GM19463 (cell line): Measurements from ENCODE around the gene PVALB.

Experiments
- ATAC-seq: cut with Tn5 transposase; IDR thresholded peaks from one replicate; pipeline ENCODE4 v1.9.1; 2021; ENCODE audit warnings: mild to moderate bottlenecking, moderate library complexity; ENCODE audit not compliant: unreplicated experiment

Gene PVALB

DNA sequence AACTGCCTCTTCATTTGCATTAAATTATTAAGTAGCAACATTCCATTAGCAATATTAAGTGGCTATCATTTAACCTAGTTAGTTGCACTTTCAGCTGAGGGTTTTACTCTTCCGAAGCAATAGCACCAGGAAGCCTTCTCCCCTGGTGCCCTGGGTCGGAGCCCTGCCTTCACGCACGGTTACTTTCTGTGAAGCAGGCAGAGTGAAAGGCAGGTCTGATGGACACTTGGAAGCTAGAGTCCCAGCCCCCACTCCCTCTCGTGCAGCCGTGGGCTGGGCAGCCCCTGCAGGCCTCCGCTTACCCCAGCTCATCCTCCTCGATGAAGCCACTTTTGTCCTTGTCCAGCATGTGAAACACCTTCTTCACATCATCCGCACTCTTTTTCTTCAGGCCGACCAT is 2.0 kb downstream of the PVALB start:
- no peak for ATAC-seq

DNA sequence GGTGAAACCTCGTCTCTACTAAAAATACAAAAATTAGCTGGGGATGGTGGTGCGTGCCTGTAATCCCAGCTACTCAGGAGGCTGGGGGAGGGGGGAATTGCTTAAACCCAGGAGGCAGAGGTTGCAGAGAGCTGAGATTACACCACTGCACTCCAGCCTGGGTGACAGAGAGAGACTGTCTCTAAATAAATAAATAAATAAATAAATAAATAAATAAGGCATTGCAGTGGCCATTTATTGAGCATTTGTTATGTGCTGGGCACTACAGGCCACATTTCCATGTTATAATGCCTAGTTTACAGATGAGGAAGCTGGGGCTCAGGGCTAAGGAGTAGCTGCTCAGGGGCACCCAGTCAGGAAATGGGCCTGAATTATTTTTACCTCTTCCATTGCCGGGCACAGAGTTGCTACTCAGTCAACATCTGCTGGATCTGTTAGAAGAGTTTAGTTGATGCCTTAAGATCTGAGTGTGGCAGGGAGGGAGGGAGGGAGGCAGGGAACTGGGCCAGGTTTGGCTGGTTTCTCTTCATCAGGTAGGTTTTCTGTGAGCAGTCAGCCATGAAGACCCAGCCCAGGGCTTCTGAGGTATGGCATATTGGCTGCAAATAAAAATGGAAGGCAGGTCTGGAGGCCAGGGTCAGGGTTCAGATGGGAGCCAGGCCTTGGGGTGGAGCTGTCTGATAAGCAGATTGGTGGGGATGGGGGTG is 5.6 kb downstream of the PVALB start:
- no peak for ATAC-seq

- no peak for ATAC-seq
These were observed 7.5 kb downstream of the PVALB start for GRCh38 chr22:36809351-36809750.

- ATAC-seq, result no peak
These were observed 8.0 kb downstream of the PVALB start for GRCh38 chr22:36808721-36809344.

DNA sequence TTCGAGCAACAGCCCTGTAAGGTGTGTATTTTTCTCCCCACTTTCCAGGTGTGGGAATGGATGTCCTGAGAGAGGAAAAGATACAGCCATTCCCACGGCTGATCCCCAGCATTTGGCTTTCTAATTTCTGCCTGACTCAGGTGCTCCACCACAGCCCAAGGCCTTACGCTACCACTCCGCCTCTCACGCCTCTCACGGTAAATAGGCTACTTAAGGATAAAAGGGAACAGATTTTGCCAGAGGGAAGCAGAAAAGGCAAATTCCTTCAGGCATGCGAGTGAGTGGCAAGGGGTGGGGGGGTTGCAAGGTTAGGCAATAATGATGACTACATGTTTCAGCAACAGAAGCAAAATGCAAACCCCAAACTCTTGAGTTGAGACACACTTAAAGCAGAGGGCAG is 9.2 kb downstream of the PVALB start:
- no peak for ATAC-seq

GRCh38 chr22:36806835-36807234 is 10.0 kb downstream of the PVALB start:
- no peak for ATAC-seq

- no peak for ATAC-seq
These were observed 13.5 kb downstream of the PVALB start for GRCh38 chr22:36803358-36803757.

GRCh38 chr22:36798674-36799066 is 18.2 kb downstream of the PVALB start:
- no peak for ATAC-seq

DNA sequence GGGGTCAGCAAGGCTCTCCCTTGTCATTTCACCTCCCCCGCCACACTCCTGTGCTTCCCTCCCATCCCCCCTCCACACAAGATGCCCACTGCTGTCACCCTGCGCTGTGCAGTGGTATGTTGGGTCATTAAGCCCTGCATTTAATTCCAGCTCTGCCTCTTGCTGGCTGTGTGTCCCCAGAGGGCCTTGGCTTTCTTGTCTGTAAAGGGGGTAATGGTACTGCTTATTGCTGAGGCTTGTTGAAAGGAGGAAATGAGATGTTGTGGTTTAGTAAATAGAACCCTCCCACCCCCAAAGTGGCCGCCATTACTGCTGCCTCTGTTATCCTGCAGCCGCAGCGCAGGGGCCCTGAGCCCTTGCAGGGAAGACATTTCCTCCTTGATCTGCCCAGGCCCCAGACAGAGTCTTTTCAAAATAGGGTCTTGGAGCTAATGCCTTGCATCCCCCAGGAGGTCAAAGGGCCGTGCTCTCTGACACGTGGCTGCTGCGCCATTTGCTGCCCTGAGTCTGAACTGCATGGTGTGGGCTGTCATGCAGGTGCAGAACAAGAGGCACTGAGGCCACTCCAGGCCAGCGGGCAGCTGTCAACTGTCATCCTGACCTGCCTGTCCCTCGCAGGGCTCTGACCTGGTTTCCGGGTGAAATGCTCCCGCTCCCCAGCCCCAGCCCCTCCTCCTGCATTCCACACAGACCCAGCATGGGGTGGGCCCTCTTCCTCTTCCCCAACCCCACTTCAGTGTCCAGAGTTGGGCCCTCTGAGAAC is 18.7 kb downstream of the PVALB start:
- ATAC-seq, result peak; percentile 44

- no peak for ATAC-seq
These were observed 19.5 kb downstream of the PVALB start for GRCh38 chr22:36797374-36797773.

DNA sequence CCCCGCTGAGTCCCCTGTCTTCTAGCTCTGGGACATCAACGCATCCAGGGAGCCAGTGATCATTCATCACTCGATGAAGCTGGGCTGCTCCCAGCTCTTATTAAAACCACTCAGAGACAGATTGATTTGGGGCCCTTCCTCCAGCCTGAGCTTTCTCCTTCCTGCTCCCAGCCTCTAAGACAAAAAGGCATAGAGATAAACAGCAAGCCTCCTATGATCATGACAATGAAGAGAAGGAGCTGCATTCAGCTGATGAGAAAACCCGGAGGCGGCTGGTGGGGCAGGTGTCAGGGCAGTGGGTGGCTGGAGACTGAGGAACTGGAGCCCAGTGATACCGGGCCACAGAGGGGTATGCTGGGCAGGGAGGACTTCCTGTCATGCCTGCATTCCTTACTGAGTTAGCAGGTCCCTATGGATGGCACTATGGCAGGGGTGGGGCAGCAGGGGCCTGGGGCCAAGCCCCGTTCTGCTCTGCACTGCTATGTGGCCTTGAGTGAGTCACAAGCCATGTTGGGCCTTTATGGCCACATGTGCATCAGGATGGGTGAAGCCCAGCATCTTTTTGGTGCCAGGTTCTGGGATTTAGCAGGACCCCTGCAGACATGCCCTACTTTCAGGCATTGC is 20.2 kb downstream of the PVALB start:
- ATAC-seq, result no peak

DNA sequence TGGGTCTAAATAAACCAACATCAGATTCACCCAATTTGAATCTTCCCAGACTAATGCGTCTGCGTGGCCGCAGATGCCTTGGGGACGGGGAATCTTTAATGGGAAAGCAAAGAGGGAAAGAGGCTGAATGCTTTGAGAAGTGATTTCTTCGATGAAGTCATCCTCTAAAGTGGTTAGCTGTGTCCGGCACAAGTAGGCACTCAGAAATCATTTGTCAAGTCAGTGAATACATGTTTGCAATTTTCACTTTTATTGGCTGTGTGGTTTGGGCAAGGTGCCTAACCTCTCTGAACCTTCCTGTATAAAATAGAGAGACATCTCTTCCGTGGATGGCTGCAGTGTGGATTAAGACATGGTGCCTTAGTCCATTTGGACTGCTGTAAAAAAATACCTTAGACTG is 21.2 kb downstream of the PVALB start:
- no peak for ATAC-seq

- no peak for ATAC-seq
These were observed 26.2 kb downstream of the PVALB start for GRCh38 chr22:36790648-36791047.

- no peak for ATAC-seq
These were observed 29.4 kb downstream of the PVALB start for GRCh38 chr22:36787204-36787988.

DNA sequence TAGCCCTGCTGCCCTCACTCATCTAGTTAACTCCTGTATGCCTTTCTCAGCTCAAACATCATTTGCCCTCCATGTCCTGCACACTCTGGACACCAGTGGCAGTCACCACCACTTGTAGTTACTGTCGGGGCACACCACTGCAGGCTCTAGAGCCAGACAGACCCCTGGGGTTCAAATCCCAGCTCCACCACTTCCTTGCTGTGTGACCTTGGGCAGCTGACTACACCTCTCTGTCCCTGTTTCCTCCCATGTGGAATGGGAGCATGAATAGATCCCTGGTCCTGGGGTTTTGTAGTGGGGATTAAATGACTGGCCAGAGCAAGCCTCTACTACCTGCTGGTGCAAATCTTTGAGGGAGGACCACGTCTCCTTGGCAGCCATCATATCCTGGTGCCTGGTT is 33.1 kb downstream of the PVALB start:
- no peak for ATAC-seq

DNA sequence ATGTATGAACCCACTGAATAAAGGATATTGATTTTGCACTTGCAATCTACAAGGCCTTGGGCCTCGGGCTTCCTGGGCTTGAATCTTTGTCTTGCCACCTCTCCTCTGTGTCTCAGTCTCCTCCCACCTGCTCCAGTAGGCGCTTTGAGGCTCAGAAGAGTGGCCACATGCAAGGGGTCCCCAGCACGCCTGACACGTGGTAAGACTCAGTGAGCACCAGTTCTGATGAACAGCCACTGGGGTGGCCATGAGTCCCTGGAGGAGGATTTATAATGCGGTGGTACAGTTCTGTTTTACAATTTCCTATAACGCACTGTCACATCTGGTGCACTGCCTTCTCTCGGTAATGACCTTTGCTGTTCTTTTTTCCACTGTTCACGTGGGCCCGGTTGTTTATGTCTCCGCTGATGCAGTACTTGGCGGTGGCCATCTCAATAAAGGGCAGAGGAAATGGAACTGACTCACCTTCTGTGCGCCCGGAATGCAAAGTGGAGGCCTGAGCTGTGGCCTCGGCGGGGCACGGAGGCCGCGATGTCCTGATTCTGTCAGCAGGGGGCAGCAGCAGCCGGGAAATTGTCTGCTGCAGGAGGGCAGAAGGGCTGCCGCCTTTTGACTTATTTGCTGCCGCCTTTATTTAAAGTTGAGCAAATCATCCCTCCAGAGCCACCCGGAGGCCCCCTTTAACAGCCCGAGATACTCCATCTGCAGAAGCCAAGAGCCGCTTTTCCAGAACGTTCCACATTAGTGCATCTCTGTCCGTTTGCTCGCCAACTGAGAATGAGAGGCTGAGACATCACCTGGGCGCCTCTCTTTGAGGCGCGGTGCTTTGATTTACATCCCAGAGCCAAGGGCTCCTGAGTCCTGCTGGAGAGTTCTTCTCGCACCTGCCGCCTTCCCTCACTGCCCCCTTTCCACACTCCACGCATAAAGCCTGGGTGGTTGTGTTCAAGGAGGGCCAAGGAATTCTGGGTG is 34.9 kb downstream of the PVALB start:
- peak; percentile 70 for ATAC-seq

DNA sequence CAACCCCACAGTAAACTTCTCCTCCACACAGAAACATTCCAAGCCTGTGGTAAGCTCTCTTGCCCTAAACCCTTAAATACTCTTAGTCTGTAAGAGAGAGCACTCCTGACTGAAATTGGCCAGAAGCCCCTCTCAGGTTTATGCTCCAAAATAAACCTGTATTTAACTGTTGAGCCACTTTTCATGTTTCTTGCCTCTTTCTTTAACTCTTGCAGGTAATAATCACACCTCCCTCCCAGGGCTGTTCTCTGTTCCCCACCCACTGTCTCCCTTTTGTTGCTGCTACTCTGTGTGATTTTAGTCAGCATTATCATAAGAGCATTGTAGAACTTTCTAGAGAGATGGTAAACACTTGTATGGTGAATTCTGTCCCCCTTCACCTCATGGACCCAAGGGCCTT is 38.8 kb downstream of the PVALB start:
- no peak for ATAC-seq

DNA sequence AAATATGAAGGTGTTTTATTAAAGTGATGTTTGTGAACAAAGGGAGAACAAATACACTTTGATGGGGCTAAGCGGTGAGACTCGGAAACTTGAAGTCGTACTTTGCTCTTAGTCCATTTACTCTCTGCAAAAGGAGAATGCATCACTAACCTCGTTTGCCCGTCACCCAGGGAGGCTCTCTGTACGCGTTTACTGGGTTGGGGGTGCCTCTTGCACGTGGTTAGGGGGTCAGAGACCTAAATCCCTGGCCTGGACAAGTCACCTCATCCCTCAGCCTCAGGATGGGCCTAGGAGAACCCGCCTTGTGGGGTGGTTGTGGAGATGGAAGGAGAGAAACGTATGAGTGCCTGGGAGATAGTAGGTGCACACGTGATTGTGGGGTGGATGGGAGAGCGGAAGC is 40.1 kb downstream of the PVALB start:
- no peak for ATAC-seq

DNA sequence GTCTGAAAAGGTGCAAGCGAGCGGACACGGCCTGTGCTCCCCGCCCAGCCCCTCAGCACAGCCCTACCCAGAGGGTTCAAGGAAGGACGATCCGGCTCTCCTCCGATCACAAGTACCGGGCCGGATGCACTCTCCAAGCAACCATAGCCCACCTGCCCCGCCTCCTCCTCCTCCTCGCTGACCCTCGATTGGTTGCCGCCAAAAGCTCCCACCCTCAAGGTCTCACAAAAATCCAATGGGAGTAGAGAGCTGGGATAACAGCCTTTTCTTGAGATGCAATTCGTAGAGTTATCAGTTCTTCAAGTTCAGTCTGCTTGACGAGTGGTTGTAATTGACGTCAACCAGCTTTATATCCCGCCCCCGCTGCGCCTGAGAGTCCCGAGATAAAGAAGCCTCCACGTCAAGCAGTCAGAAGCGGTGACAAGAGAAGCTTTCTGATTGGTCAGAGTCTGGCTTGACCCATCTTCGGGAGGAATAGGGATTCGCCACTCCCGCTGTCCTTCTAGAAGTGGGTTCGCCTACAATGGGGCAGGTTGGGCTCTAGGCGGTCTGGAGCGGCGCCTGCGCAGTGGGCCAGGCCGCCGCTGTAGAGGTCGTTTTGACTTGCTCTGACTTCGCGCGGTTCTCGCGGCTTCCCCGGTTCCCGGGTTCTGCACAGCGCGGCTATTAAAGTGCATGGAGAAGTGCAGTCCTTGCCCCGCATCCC is 40.7 kb downstream of the PVALB start, which contains the start of gene IFT27:
Gene IFT27, minus strand, starts transcription at position 156 of the 706 bp plus-strand sequence. CDS start 412 bp downstream, outside the sequence.
- peak; percentile 92 for ATAC-seq
